SU-DHL-6 (cell line): ENCODE results near the gene ARHGAP4.

Source experiments
- H2AFZ ChIP-seq: fragments of 200-600 bp; sonication (generic); 2 replicates; pipeline ENCODE4 v1.6.1; 2014; ENCODE audit warnings: low read depth, mild to moderate bottlenecking, moderate library complexity, mixed read lengths, antibody characterized with exemption, low read length; ENCODE audit not compliant: severe bottlenecking
- H3F3A ChIP-seq: fragments of 200-600 bp; shearing (Covaris generic); 2 replicates; pipeline ENCODE4 v1.6.0; 2016; ENCODE audit warnings: antibody characterized with exemption, mild to moderate bottlenecking; ENCODE audit not compliant: insufficient read depth
- H3K27ac ChIP-seq: fragments of 200-600 bp; sonication (generic); 2 replicates; pipeline ENCODE4 v1.5.1; 2016; ENCODE audit warnings: low read depth, mild to moderate bottlenecking, low read length, moderate library complexity, mixed read lengths
- H3K27me3 ChIP-seq: fragments of 200-600 bp; sonication (generic), shearing (Covaris generic); 2 replicates; pipeline ENCODE4 v1.6.0; 2014; ENCODE audit warnings: mild to moderate bottlenecking, low read length
- H3K36me3 ChIP-seq: fragments of 200-600 bp; sonication (generic); 2 replicates; pipeline ENCODE4 v1.6.1; 2014; ENCODE audit warnings: mild to moderate bottlenecking, low read length, mixed read lengths
- H3K4me2 ChIP-seq: fragments of 300-600, 200-600 bp; shearing (Covaris generic), sonication (generic); 2 replicates; pipeline ENCODE4 v1.6.0; 2014; ENCODE audit warnings: low read length, low read depth, mild to moderate bottlenecking; ENCODE audit not compliant: poor library complexity, severe bottlenecking
- H3K4me3 ChIP-seq: fragments of 200-600 bp; sonication (generic); 2 replicates; pipeline ENCODE4 v1.5.1; 2014; ENCODE audit warnings: antibody characterized with exemption, low read length, mild to moderate bottlenecking, mixed read lengths; ENCODE audit not compliant: insufficient read depth, poor library complexity, severe bottlenecking
- H3K79me2 ChIP-seq: fragments of 200-600 bp; sonication (generic); 2 replicates; pipeline ENCODE4 v1.6.1; 2014; ENCODE audit warnings: mild to moderate bottlenecking, low read length, moderate library complexity; ENCODE audit not compliant: insufficient read depth
- H3K9ac ChIP-seq: fragments of 200-600 bp; sonication (generic); 2 replicates; pipeline ENCODE4 v1.7.0; 2014; ENCODE audit warnings: mild to moderate bottlenecking, low read length
- H3K9me2 ChIP-seq: fragments of 200-600 bp; sonication (generic); replicated peaks from 2 replicates; pipeline ENCODE4 v1.6.1; 2014; ENCODE audit warnings: low read length; ENCODE audit not compliant: insufficient read depth
- H3K9me3 ChIP-seq: fragments of 200-600 bp; sonication (generic); 2 replicates; pipeline ENCODE4 v1.6.1; 2014; ENCODE audit warnings: low read length, mixed read lengths; ENCODE audit not compliant: insufficient read depth
- H4K20me1 ChIP-seq: fragments of 200-600 bp; sonication (generic); 2 replicates; pipeline ENCODE4 v1.6.1; 2014; ENCODE audit warnings: low read depth, mild to moderate bottlenecking, antibody characterized with exemption, low read length, moderate library complexity, mixed read lengths
- EZH2phosphoT487 ChIP-seq: fragments of 200-600 bp; sonication (generic), shearing (Covaris generic); conservative IDR thresholded peaks from 2 replicates; pipeline ENCODE4 v1.6.1; 2018; ENCODE audit warnings: mild to moderate bottlenecking, antibody characterized with exemption, low read length, moderate library complexity, mixed read lengths
- TF ChIP-seq, protein P1 (sequence below): fragments of 200-600 bp; sonication (generic); IDR thresholded peaks from one replicate; pipeline ENCODE4 v1.5.1; 2017; ENCODE audit warnings: antibody characterized with exemption, mild to moderate bottlenecking, low read length, moderate library complexity; ENCODE audit not compliant: insufficient read depth, poor library complexity, severe bottlenecking

Gene ARHGAP4

DNA sequence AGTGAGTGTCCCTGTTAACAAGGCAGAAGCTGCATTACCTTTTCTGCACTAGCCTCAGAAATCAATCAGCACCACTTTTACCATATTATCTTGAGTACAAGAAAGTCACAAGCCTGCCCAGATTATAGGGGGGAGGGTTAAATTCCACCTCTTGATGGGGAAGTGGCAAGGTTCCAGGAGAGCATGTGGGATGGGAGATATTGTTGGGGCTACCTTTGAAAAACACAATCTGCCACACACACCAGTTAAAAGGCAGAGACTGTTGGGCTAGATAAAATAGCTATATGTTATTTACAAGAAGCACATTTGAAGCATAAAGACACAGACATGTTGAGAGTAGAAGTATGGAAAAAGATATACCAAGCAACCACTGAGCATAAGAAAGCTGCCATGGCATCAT is 28.2 kb downstream of the ARHGAP4 start:
- Histone ChIP-seq H3K4me3 (no peak overlapping the region), H3K79me2 (no peaks in the 10 kb centered on the region), H3K27me3 (no peaks in the 10 kb centered on the region), H3K36me3 (no peaks in the 10 kb centered on the region), H4K20me1 (no peaks in the 10 kb centered on the region), H3F3A (no peaks in the 10 kb centered on the region), H3K9me3 (no peaks in the 10 kb centered on the region), H3K9ac (no peak overlapping the region), H3K4me2 (no peak overlapping the region), H3K9me2 (no peaks in the 10 kb centered on the region), H2AFZ (no peak overlapping the region), H3K27ac (no peak overlapping the region)
- TF ChIP-seq, protein P1, sequence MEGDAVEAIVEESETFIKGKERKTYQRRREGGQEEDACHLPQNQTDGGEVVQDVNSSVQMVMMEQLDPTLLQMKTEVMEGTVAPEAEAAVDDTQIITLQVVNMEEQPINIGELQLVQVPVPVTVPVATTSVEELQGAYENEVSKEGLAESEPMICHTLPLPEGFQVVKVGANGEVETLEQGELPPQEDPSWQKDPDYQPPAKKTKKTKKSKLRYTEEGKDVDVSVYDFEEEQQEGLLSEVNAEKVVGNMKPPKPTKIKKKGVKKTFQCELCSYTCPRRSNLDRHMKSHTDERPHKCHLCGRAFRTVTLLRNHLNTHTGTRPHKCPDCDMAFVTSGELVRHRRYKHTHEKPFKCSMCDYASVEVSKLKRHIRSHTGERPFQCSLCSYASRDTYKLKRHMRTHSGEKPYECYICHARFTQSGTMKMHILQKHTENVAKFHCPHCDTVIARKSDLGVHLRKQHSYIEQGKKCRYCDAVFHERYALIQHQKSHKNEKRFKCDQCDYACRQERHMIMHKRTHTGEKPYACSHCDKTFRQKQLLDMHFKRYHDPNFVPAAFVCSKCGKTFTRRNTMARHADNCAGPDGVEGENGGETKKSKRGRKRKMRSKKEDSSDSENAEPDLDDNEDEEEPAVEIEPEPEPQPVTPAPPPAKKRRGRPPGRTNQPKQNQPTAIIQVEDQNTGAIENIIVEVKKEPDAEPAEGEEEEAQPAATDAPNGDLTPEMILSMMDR = no peak
- no peak for TF ChIP-seq EZH2phosphoT487

DNA sequence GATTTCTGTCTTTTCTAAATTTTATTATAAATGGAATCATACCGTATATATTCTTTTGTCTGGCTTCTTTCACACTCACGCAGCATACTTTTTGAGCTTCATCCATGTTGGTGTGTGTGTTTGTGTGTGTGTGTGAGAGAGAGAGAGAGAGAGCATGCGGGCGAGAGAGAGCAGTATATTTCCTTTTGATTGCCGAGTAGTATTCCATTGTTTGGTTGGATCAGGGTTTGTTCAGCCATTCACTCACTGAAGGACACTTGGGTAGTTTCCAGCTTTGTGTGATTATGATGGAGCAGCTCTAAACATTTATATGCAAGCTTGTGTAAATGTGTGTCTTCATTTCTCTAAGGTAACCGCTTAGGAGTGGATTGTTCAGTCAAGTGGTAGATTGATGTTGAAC is 36.9 kb downstream of the ARHGAP4 start:
- Histone ChIP-seq H2AFZ (no peak overlapping the region), H3F3A (no peaks in the 10 kb centered on the region), H3K9me2 (no peaks in the 10 kb centered on the region), H3K79me2 (no peaks in the 10 kb centered on the region), H3K4me3 (no peak overlapping the region), H3K9ac (no peak overlapping the region), H3K36me3 (no peaks in the 10 kb centered on the region), H3K27ac (no peak overlapping the region), H3K4me2 (no peak overlapping the region), H3K27me3 (no peaks in the 10 kb centered on the region), H3K9me3 (no peaks in the 10 kb centered on the region), H4K20me1 (no peaks in the 10 kb centered on the region)
- no peak for TF ChIP-seq EZH2phosphoT487
- TF ChIP-seq, protein P1 = no peak

DNA sequence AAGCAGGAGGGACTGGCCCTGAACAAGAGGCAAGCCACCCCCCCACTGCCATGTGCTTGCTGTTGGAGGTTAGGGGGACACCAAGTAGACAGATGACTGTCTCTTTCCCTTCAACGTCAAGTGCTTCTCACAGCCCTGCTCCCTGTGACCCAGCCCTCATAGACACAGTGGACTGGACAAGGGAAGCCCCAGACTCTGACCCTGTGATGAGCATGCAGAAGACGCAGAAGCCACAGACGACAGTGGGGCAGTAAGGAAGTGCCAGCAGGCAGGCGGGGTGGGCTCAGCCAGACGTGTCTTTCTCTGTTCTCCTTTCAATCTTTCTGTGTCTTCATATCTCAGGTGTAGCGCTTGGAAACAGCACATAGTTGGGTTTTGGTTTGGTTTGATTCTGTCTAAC is 37.7 kb downstream of the ARHGAP4 start:
- Histone ChIP-seq H3K9me3 (no peaks in the 10 kb centered on the region), H2AFZ (no peak overlapping the region), H3K9ac (no peak overlapping the region), H3F3A (no peaks in the 10 kb centered on the region), H3K4me2 (no peak overlapping the region), H3K36me3 (no peaks in the 10 kb centered on the region), H3K27ac (no peak overlapping the region), H3K4me3 (no peak overlapping the region), H3K27me3 (no peaks in the 10 kb centered on the region), H3K9me2 (no peaks in the 10 kb centered on the region), H3K79me2 (no peaks in the 10 kb centered on the region), H4K20me1 (no peaks in the 10 kb centered on the region)
- TF ChIP-seq, protein P1 = no peak
- TF ChIP-seq EZH2phosphoT487 = no peak

DNA sequence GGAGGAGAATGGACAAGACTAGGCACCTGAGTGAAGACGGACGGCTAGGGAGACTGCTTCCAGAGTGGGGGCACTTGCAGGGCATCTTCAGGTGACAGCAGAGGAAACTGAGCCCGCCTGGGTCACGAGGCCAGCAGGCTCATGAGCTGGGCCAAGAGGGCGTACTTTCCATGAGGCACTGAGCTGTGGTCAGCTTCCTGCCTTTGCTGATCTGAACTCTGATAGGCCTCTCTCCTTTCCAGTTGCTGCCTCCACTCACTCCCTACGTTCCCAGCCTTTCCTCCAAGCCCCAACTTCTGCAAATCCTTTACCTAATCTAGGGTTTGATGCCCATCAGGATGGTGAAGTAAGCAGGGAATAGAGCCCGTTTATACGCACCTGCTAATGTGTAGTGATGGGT is 38.7 kb downstream of the ARHGAP4 start:
- H3K79me2 ChIP-seq = no peaks in the 10 kb centered on the region
- no peak for TF ChIP-seq EZH2phosphoT487
- TF ChIP-seq, protein P1 = no peak
- no peak overlapping the region for H2AFZ ChIP-seq
- no peak overlapping the region for H3K4me3 ChIP-seq
- H3K27ac ChIP-seq = no peak overlapping the region
- H3K36me3 ChIP-seq = no peaks in the 10 kb centered on the region
- no peaks in the 10 kb centered on the region for H3K9me2 ChIP-seq
- H3K4me2 ChIP-seq = no peak overlapping the region
- no peaks in the 10 kb centered on the region for H3K9me3 ChIP-seq
- H3F3A ChIP-seq = no peaks in the 10 kb centered on the region
- H4K20me1 ChIP-seq = no peaks in the 10 kb centered on the region
- H3K27me3 ChIP-seq = no peaks in the 10 kb centered on the region
- no peak overlapping the region for H3K9ac ChIP-seq
